RKO (cell line): Measurements from ENCODE around the gene NLE1.

Experiments used
- DNase-seq: peaks from one replicate; pipeline ENCODE4 v3.0.0-alpha.2; 2016; ENCODE audit warnings: low spot score

NLE1 gene

GRCh38 chr17:35086164-35086563 is 55.9 kb downstream of the NLE1 start:
- no peak for DNase-seq

DNA sequence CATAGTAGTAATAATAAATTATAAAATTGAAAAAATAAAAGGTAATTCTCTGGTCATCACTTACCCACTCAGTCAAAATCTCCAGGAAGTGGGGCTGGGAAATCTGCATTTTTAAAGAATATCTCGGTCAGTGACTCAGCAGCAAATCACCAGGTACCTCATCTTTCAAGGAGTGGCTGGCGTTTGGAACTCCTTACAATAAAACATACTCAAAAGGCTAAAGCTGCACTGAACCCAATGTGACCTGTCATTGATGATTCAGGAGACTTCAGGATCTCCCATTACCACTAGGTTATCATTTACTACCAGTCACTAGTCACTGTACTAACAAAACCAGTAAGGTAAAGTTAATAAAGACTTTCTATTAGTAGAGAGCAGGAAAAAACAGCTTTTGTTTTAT is 57.1 kb downstream of the NLE1 start:
- peak; percentile 93 for DNase-seq

DNA sequence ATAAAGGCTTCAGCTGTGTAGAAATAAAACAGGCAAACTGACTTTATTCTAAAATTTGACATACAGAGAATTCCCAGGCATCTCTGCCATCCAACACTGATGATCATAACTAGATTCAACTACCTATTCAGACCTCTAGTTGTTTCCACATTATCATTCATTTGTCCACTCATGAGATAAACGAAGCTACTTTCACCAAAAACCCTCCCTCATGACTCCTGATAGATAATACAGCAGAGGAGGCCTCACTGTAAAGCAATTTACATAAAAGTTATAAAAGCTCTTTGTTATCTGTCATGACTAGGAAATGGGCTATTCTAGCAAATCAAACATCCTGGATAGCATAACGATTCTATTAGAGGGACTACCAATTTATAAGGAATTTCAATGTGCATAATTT is 59.0 kb downstream of the NLE1 start:
- no peak for DNase-seq

DNA sequence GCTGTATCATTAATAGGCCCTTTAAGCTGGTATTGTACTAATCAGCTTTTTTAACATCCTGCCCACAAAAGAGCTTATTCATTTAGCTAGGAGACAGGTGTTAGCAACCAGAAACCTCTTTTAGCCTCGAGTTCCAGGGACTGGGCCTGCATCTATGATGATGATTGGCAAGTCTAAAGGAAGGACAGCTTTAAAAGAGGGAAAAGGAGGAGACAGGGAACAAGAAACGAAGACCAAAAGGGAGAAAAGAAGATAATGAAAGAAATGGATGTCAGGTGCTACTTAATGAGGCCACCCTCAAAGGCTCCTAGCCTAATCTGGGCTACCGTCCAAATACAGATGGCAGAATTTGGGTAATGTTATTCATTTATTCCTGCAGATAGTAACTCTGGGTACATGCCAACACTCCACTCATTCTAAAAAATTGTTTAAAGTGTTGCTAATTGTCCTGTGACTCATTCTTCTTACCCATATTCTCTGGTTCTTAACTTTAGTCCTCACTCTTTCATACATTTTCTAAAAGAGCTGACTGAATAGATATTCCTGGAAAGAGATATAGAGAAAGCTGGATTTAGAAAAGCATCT is 59.9 kb downstream of the NLE1 start:
- DNase-seq, result peak; percentile 92

DNA sequence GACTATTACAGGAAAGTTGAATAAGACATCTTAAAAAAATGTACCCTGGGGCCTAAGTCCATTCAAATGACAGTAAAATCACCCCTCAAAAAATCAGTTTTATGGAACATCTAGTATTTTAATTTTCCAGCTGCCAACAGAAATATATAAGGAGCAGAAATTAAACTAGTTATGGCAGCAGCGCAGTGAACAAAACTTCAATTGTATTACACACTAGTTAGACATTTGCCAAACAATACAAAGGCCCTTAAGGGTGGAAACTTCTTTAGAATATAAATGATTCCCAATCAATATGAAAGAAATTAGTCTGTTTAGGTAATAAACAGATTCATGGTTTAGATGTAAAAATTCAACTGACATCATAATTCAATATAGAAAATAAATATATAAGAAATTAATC is 60.5 kb downstream of the NLE1 start:
- no peak for DNase-seq

DNA sequence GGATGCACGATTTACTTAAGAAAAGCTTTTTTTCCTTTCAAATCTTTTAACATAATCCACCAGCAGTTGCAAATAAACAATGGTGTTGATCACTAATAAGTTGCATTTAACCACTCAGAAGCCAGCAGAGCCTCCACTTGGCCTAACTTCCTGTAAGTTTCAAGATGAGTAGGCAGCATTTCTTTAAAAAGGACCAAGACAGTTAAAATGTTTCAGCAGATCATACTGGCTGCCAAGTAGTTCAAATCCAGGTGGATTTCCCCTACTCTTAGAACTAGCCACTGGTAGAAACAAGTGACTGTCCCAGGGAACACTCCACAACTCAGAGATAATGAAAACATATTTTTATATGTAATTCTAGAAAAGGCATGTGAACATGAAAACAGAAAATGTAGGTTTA is 61.6 kb downstream of the NLE1 start:
- no peak for DNase-seq

GRCh38 chr17:35079547-35080423 is 62.3 kb downstream of the NLE1 start:
- DNase-seq, result no peak
